ENCODE measurements around the gene ARSI.

- TF ChIP-seq CTCF (IDR thresholded peaks at IDR 0.05): no peak
- TF ChIP-seq ZFX (IDR thresholded peaks at IDR 0.05; ENCODE audit: borderline replicate concordance): no peak
Observed at GRCh38 chr5:150312518-150312917, 9.8 kb upstream of the ARSI start.
